ENCODE data around the gene PRPF6.

PRPF6 gene

DNA sequence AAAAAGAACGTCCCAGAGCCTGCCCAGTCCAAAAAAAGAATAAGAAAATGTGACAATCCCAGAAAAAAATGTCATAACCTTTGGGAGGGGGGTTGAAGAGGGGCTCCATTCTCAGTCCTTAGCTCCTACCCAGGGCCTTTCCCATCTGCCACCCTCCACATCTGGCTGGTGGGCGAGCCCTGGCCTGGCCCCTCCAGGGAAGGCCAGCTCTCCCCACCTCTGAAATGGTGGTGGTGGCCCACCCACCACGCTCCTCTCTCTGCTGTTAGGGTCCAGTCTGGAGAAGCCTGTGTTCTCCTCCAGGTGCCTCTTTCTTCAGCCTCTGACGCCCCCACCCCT, 98.0 kb downstream of the PRPF6 start:
- H3K4me3 ChIP-seq (ENCODE audit: low read depth, low read length): peak overlapping the region; percentile 92
- DNase-seq (ENCODE audit: low read depth): no peak
- TF ChIP-seq, protein P1, sequence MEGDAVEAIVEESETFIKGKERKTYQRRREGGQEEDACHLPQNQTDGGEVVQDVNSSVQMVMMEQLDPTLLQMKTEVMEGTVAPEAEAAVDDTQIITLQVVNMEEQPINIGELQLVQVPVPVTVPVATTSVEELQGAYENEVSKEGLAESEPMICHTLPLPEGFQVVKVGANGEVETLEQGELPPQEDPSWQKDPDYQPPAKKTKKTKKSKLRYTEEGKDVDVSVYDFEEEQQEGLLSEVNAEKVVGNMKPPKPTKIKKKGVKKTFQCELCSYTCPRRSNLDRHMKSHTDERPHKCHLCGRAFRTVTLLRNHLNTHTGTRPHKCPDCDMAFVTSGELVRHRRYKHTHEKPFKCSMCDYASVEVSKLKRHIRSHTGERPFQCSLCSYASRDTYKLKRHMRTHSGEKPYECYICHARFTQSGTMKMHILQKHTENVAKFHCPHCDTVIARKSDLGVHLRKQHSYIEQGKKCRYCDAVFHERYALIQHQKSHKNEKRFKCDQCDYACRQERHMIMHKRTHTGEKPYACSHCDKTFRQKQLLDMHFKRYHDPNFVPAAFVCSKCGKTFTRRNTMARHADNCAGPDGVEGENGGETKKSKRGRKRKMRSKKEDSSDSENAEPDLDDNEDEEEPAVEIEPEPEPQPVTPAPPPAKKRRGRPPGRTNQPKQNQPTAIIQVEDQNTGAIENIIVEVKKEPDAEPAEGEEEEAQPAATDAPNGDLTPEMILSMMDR (IDR thresholded peaks at IDR 0.05; ENCODE audit: low read depth, low read length, missing control alignments): no peak

DNA sequence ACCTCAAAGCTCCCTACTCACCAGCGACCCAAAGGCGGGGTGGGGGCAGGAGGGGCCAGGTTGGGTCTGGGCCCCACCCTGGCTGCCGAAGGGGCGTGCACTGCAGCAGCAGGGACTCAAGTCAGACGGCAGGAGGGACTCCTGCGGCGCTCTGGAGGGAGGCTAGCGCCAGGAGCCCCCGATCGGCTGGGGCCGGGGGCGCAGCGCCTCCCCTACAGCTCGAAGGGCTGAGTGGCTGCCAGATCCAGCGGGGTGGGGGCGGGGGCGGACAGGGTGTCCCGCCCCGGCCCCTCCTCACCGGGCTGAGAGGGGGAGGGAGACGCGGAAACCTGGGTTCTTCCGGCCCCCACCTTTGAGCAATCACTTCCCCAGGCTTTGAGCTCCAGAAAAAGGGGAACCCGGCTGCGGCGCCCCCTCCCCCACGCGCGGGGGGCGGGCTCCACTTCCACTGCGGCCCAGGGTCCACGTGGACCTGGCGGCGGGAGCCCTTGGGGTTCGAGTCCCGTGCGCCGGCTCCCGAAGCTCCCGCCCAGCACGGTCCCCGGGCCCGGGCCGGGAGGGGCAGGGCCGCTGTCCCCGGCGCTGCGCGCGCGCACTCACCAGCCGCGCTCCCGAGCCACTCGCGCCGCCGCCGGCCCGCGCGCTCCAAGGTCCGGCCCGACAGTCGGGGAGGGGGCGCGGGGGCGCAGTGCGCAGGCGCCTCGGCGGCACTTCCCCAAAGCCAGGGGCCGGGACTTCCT, 98.5 kb downstream of the PRPF6 start, which contains the start of gene RGS19:
TSS of gene RGS19 (minus strand) at position 246 of the 740 bp plus-strand sequence. CDS start 2,632 bp downstream, outside the sequence.
- TF ChIP-seq, protein P1 (IDR thresholded peaks at IDR 0.05; ENCODE audit: low read depth, low read length, missing control alignments): no peak
- no peak for DNase-seq (ENCODE audit: low read depth)
- peak within 1 kb of the TSS; percentile 92 for H3K4me3 ChIP-seq (ENCODE audit: low read depth, low read length)

DNA sequence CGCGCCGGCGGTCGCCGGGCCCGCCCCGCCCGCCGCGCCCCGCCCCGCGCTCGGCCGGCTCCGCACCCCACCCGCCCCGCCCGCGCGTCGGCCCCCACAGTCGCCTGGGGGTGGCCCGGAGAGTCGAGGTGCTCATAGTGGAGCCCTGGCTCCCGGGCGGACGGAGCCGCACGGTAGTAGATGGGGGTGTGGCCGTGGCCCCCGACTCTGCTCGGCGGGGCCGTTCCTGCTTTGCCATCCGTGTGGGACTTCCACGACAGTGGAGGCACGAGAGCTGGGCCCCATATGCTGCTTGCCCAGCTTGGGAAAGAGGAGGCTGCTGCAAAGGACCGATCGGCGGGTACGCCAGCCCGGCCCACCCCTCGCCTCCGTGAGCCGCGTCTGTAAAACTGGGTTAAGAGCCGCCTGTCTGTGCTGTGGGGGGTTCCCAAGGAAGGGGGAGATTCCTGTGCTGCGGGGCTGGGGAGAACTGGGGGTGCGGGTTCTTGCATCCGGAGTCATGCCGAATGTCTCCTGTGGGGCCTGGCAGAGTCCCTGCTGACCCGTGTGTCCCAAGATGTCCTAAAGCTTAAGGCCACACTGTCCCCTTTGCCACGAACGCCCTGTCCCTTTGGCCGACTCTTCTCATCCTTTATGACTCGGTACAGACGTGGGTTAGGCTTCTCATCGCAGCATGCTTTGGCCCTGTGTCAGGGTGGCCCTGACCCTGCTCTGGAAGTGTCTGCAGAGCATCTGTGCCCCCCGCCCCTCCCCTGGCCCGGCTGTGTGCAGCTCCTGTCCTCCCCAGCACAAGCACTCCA, 99.3 kb downstream of the PRPF6 start, which contains the start of gene OPRL1:
TSS of gene OPRL1 (plus strand) at position 70 of the 800 bp plus-strand sequence. CDS start 12,639 bp downstream, outside the sequence.
- DNase-seq (ENCODE audit: low read depth): no peak
- peak within 1 kb of the TSS; percentile 92 for H3K4me3 ChIP-seq (ENCODE audit: low read depth, low read length)
- TF ChIP-seq, protein P1 (IDR thresholded peaks at IDR 0.05; ENCODE audit: low read depth, low read length, missing control alignments): no peak

DNA sequence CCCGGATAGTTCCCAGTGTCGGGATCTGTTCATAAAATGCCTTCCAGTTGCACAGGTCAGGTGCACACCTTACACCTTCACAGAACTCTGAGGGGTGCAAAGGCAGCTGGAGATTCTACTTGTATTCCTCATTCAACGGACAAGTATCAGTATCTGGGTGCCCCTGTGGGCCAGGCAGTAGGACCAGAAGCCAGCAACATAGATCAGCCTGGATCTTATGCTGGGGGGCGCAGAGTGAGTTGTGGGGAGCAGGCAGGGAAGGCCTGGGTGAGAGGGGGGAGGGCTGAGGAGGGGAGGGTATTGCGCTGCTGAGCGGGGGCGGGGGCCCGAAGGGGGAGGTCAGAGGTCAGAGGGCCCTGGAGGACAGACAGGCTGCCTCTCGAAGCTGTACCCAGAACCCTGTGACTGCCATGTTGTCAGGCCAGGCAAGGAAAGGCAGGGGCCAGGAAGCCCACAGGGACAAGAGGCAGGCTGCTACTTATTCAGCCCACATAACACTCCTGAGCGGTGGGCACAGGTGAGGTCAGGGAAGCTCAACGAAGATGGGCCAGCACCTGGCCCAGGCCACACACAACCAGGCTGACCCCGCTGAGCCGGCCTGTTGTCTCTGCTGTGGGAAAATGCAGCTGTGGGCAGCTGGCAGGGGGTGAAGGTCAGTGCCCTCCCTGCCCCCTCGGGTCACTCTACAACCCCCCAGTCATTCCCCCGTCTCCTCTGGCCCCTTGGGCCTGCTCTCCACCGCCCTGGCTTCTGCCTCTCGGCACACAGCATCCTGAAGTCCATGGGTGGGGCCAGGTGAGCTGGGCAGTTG, 100.1 kb downstream of the PRPF6 start:
- TF ChIP-seq, protein P1 (IDR thresholded peaks at IDR 0.05; ENCODE audit: low read depth, low read length, missing control alignments): no peak
- no peak for DNase-seq (ENCODE audit: low read depth)
- no peak overlapping the region for H3K4me3 ChIP-seq (ENCODE audit: low read depth, low read length)

DNA sequence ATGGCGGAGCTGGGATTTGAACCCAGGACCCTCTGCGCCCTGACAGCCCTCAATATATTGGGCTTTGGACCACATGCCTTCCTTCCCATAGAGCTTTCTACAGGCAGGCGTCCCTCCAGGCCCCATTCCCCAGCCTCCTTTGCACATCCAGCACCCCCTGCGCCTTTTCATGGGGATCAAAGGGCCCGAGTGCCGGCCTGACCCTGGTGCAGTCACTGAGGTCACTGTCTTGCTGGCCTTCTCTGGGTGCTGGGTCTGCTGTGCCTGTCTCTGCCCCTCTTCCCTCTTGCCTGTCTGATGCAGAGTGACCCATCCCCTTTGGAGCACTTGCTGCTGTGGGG, 100.7 kb downstream of the PRPF6 start:
- DNase-seq (ENCODE audit: low read depth): no peak
- TF ChIP-seq, protein P1 (IDR thresholded peaks at IDR 0.05; ENCODE audit: low read depth, low read length, missing control alignments): no peak
- H3K4me3 ChIP-seq (ENCODE audit: low read depth, low read length): no peak overlapping the region

DNA sequence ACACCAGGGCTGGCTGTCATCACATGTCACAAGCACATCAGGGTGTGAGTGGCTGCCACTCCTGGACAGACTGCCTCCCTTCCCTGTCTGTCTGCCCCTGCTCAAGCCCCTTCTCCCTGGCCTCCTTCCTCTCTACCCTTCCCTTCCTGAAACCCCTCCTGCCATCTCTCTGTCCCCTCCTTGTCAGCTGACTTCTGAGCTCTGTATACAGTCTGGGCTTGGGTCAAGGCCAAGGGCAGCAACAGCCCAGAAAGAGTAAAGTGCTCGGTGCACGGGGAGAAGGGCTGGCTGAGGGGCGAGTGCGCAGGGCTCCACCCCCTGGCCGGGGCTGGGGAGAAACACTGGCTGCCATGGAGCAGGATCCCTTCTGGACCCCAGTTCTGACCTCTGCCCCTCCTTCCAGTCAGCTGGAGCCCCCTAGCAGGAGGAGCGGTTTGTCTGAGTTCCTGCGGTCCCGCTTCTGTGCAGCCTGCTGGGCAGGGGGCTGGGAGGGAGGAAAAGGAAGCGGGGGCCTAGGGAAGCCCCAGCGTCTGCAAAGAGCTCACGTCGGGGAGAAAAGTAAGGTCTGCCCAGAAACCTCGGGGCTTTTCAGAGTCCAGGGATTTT, 101.3 kb downstream of the PRPF6 start:
- DNase-seq (ENCODE audit: low read depth): no peak
- TF ChIP-seq, protein P1 (IDR thresholded peaks at IDR 0.05; ENCODE audit: low read depth, low read length, missing control alignments): no peak

More for the DNA sequence above, 101.3 kb downstream of the PRPF6 start:
- no peak overlapping the region for H3K4me3 ChIP-seq (ENCODE audit: low read depth, low read length)

Measured in GM12864 (cell line).